ENCODE measurements around the gene MTMR12. TPM values are rescaled to one million over a fixed set of nuclear protein-coding genes. Genes with fewer than 3 reads are reported as not detected.
A peak's percentile ranks its signal among the peaks of the same experiment; 100 is the strongest.

The MTMR12 gene
- total and polyA plus RNA-seq, 11 donors = 3.4 to 28.7 (median 19.4) TPM

DNA sequence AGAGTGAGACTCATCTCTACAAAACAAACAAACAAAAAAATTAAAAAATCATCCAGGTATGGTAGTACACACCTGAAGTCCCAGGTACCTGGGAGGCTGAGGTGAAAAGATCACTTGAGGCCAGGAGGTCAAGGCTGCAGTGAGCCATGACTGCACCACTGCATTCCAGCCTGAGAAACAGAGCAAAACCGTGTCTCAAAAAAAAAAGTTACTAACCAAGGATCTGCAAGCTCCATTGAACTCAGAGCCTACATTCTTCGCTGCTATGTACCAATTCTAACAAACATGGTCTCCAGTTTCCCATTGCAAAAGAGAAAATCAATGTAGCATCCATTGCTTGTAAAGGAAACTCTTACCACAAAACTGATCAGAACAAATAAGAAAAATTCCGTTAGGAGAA, 33.5 kb downstream of the MTMR12 start:
- intact Hi-C loops (cut with DNase I) = loop anchor here in 3 of 10 donors (5.0 kb wide), 1 partner anchor 33 kb away; the partner anchor contains the start of gene MTMR12 (in 3 of the 3)
- TF ChIP-seq, protein P1, sequence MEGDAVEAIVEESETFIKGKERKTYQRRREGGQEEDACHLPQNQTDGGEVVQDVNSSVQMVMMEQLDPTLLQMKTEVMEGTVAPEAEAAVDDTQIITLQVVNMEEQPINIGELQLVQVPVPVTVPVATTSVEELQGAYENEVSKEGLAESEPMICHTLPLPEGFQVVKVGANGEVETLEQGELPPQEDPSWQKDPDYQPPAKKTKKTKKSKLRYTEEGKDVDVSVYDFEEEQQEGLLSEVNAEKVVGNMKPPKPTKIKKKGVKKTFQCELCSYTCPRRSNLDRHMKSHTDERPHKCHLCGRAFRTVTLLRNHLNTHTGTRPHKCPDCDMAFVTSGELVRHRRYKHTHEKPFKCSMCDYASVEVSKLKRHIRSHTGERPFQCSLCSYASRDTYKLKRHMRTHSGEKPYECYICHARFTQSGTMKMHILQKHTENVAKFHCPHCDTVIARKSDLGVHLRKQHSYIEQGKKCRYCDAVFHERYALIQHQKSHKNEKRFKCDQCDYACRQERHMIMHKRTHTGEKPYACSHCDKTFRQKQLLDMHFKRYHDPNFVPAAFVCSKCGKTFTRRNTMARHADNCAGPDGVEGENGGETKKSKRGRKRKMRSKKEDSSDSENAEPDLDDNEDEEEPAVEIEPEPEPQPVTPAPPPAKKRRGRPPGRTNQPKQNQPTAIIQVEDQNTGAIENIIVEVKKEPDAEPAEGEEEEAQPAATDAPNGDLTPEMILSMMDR (IDR thresholded peaks at IDR 0.05) = no peak
- no peak for TF ChIP-seq POLR2A (IDR thresholded peaks at IDR 0.05)
- Histone ChIP-seq H3K27ac (no peak overlapping the region), H3K36me3 (peaks cover 0 to 5% (median 0%) of the 10 kb centered on the region in 9 donors), H3K4me3 (no peak overlapping the region), H3K4me1 (peaks cover 5 to 61% (median 41%) of the 10 kb centered on the region in 12 donors), H3K9me3 (no peaks in the 10 kb centered on the region), H3K27me3 (no peaks in the 10 kb centered on the region)
- 90 to 94% (median 92%) methylated on average over 3 of the region's 3 CpGs for WGBS, 4 donors
- no peak for ATAC-seq
- no peak for DNase-seq

DNA sequence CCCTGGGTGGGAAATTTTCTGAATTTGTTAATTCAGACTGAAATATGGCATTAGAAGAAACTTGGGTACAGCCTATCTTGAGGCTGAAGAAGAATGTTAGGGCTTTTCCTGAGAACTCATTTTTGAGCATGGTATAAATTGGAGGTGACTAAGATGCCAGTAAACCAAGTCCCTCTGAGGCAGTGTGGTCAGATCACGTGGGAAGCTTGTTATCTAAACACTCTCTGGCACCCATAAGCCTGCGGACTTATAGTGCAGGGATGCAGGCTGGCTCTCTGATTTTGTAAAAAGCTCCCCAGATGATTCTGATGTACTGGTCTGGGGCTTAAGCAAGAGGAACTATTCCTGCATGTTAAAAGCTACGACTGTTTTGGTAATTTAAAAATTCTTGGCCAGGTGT, 34.3 kb downstream of the MTMR12 start:
- intact Hi-C loops (cut with DNase I) = loop anchor here in 3 of 10 donors (5.0 kb wide), 1 partner anchor 34 kb away; the partner anchor contains the start of gene MTMR12 (in 3 of the 3)
- Histone ChIP-seq H3K9me3 (no peaks in the 10 kb centered on the region), H3K4me3 (no peak overlapping the region), H3K36me3 (peaks cover 0 to 13% (median 8%) of the 10 kb centered on the region in 9 donors), H3K27me3 (no peaks in the 10 kb centered on the region), H3K4me1 (peaks cover 5 to 60% (median 43%) of the 10 kb centered on the region in 12 donors), H3K27ac (peak overlapping the region in 2 of 12 donors; percentile 32 to 46)
- ATAC-seq = peak in 1 of 4 donors; percentile 55
- 59 to 77% (median 72%) methylated on average over 3 of the region's 3 CpGs for WGBS, 4 donors
- no peak for DNase-seq
- no peak for TF ChIP-seq POLR2A (IDR thresholded peaks at IDR 0.05)
- TF ChIP-seq, protein P1 (IDR thresholded peaks at IDR 0.05) = no peak

DNA sequence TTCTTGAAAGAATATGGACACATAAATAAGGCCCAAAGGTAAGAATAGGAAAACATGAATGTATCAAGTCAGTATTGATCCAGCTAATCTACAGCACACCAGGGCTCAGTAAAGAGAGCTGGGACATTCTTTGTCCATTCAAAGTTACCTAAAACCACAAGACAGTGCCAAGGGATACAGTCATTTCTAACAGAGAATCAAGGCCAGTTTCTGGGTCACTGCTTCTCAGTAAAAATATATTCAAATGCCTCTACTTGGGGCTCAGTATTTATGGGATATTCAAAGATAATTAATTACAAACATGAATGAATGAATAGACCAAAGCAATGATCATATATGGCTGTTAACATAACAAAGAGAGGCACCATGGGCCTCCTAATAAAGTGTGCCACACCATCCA, 34.9 kb downstream of the MTMR12 start:
- TF ChIP-seq POLR2A (IDR thresholded peaks at IDR 0.05) = no peak
- TF ChIP-seq, protein P1 (IDR thresholded peaks at IDR 0.05) = no peak
- ATAC-seq (no peak), DNase-seq (no peak)
- intact Hi-C loops (cut with DNase I) = loop anchor here in 4 of 10 donors (2.0 to 5.0 kb wide), 2 partner anchors 31 to 35 kb away; partner anchors contain the start of gene MTMR12 (in 3 of the 4)
- H3K4me3 ChIP-seq = no peak overlapping the region
- H3K4me1 ChIP-seq = peaks cover 5 to 60% (median 43%) of the 10 kb centered on the region in 12 donors
- H3K9me3 ChIP-seq = no peaks in the 10 kb centered on the region
- peak overlapping the region in 5 of 12 donors; percentile 17 to 76 (median 32) for H3K27ac ChIP-seq
- no peaks in the 10 kb centered on the region for H3K27me3 ChIP-seq
- peaks cover 0 to 19% (median 14%) of the 10 kb centered on the region in 9 donors for H3K36me3 ChIP-seq

DNA sequence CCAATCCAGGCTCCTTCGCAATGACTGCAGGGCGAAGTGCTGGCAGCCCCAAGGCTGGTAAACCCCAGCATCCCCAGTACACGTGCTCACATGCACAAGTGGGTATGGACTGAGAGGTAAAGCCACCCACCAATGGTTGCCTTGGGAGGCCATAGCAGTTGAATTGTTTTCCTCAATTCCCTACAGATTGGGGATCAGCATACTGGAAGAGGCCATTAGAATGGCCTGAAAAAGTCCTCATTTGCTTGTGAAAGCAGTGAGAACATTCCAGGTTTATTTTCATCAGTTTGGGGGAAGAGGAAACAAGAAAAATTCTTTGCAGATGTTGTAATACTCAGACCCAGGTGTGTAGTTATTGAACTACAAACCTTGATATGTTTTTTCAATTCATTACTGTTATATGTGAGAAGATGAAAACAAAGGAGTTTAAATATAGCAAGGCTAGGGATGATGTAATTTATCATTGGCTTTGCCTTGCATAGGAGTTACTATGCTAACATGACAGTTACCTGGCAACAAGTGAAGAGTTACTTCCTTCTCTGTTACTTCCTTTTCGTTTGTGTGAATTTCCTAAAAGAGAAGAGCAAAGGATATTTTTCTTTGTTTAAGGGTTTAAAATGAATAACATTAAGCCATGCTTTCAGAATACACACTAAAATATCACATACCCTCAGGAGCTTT, 36.4 kb downstream of the MTMR12 start:
- DNase-seq (no peak), ATAC-seq (peak; percentile 67 to 82 (median 70))
- WGBS, 4 donors = 51 to 70% (median 65%) methylated on average over 4 of the region's 4 CpGs
- Histone ChIP-seq H3K4me1 (peaks cover 5 to 58% (median 43%) of the 10 kb centered on the region in 12 donors), H3K9me3 (no peaks in the 10 kb centered on the region), H3K27ac (peak overlapping the region in 9 of 12 donors; percentile 26 to 76 (median 56)), H3K27me3 (no peaks in the 10 kb centered on the region), H3K36me3 (peaks cover 0 to 34% (median 27%) of the 10 kb centered on the region in 9 donors), H3K4me3 (no peak overlapping the region)
- TF ChIP-seq, protein P1 (IDR thresholded peaks at IDR 0.05) = no peak
- TF ChIP-seq POLR2A (IDR thresholded peaks at IDR 0.05) = no peak
- intact Hi-C loops (cut with DNase I) = loop anchor here in 4 of 10 donors (2.0 to 5.0 kb wide), 2 partner anchors 32 to 36 kb away; partner anchors contain the start of gene MTMR12 (in 3 of the 4)
